ENCODE data around the gene RELCH.
A peak's percentile ranks its signal among the peaks of the same experiment; 100 is the strongest.

Gene RELCH

DNA sequence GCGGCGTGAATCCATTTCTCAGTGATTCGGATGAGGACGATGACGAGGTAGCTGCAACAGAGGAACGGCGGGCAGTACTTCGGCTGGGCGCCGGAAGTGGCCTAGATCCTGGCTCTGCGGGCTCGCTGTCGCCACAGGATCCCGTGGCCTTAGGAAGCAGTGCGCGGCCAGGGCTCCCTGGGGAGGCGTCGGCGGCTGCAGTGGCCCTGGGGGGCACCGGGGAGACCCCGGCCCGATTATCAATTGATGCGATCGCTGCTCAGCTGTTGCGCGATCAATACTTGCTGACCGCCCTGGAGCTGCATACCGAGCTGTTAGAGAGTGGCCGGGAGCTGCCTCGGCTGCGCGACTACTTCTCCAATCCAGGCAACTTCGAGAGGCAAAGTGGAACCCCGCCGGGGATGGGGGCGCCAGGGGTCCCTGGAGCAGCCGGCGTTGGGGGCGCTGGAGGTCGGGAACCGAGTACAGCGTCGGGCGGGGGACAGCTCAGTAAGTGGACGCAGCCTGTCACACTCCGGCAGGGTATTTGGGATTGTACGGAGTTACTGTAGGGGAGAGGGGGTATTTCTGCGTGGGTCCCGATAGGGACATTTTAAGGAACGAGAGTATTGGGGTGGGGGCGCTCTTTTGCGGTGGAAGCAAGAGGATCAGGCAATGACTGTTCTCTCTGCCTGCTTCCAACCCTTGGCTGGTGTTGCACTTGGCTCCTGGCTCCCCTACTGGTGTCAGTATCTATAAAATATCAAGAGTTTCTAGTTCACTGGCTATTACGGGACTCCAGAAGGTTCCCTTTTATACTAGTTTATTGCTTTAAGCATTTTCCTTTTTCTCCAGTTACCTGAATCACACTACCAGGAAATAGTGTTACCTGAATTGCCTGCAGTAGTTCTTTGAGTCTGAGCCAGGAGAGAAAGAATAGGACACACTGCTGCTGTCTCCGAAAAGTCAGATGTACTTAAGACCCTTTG, 772 bp downstream of the RELCH start:
- DNase-seq: peak; percentile 53

DNA sequence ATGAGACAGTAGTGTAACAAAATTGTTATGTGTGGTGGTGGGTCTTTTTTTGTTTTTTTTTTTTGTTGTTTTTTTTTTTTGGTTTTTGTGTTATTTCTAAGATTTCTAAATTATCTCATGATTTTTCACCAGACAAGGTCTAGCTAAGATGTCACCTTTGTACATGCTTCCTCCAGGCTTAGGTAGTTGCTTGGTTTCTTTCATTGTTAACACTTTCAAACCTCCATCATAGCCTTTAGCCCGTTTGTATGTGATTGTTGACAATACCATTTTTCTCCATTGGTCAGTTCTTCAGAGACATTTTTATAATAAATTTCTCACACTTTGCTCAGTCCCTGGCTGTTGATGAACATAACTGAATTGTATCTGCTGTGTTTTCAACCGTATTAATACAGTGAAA, 2.2 kb downstream of the RELCH start:
- no peak for DNase-seq

DNA sequence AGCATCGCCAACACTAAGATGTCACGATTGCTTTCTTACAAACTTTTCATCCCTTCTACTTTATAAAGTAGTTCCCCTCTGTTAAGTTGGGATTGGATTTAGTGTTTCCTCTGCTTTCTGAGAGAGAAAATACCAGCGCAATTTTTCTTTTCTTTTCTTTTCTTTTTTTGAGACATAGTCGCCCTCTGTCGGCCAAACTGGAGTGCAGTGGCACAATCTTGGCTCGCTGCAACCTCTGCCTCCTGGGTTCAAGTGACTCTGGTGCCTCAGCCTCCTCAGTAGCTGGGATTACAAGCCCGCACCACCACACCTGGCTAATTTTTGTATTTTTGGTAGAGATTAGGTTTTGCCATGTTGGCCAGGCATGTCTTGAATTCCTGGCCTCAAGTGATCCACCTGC, 9.0 kb downstream of the RELCH start:
- DNase-seq: no peak

DNA sequence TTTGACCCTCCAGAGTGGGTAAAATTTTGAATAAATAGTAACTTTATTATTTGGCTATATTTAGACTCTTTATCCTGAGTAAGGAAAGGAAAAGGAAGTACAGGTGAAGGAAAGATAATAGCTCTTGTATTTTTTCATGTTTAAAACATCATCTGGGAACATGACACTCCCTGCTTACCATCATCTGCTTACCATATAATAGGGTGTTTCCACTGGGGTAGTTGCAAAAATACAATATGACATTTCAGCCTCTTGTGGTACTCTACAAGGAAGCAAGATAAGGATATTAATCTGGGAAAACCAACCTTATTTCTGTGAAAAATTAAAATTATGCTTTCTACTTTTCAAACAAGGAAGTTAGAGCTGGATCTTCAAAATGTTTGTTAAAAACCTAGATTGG, 9.9 kb downstream of the RELCH start:
- DNase-seq: no peak

DNA sequence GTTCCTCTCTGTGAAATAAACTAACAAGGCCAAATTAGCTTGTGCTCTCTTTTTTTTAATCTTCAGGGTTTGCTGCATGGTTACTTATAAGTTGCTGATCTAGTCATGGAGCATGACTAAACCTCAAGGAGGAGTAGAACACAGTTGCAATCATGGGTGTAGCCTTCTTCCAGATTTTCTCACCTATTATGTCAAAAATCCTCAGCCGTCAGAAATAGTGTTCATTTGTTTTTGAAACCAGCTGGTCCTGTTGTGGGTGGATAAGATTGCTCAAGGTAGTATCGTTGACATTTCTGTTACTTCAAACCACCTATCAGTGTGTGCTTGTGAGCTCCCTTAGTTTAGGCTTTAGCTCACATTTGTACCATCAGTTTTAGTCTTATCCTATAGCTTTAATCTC, 11.2 kb downstream of the RELCH start:
- no peak for DNase-seq

DNA sequence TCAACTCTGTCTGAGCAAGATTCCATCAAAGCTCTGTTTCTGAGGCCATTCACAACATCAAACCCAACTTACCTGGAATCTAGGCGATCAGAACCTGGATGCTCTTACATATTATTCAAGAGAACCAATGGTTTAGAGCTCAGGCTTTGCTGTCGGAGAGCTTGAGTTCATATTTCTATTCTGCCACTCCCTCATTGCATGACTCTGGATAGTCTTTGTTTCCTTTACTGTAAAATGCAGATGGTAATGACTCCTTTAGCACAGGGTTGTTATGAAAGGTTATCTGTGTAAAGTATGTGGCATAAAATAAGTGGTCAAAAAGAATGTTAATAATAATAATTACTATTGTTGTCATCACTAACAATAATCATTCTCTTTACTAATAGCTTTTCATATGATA, 12.6 kb downstream of the RELCH start:
- DNase-seq: no peak

DNA sequence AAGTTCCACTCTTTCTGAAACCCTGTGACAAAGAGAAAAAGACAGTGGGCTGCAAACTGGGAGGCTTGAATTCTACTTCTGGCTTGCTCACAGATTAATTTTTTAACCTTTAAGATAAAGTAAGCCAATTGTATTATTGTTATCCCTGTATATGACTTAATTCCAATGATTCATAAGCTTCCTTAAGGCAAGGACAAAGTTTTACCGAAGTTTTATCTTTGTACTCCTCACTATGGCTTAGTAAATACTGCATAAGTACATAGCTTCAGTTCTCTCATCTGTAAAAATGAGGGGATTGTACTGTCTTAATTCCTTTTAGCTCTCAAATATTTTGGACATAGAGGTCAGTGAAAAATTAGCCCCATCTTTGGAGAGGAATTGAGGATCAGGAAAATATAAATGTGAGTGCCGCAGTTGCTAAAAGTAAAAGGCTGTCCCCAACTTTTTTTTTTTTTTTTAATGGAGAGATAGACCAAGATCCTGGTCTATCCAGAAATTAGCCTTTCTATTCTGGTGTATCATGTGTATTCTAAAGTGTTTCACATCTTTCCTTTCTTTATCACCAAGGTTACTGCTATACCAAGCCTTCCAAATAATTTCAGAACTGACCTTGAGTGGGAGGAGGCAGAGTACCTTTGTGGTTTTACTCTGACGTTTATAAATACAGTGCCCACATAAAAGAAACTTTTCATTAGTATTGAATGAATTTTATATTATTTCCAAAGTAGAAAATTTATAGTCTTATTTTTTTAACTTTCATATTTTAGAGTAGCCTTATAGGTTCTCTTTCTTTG, 13.3 kb downstream of the RELCH start:
- no peak for DNase-seq

DNA sequence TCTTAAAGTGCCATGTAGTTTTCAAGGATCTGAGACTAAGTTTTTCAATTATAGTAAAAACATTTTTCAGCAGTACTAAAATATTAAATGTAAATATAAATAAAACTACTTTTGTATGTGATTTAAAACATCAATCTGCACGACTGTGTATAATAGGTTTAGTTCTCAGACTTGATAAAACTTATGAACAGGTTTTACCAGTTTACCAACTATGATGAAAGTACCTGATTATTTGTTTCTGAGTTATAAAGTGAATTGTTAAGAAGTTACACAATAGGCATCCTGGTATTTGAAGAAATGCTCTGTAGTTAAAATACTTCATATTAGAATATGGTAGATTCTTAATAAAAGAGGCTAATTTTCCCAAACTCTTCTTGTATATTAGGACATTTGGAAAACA, 14.8 kb downstream of the RELCH start:
- no peak for DNase-seq

DNA sequence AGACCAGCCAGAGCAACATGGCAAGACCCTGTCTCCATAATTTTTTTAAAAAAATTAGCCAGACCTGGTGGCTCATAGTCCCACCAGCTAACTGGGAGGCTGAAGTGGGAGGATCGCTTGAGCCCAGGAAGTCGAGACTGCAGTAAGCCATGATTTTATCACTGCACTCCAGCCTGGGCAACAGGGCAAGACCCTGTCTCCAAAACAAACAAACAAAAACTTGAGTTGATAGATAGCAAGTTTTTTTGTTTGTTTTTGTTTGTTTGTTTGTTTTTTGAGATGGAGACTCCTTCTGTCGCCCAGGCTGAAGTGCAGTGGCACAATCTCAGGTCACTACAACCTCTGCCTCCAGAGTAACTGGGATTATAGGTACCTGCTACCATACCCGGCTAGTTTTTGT, 18.8 kb downstream of the RELCH start:
- no peak for DNase-seq

DNA sequence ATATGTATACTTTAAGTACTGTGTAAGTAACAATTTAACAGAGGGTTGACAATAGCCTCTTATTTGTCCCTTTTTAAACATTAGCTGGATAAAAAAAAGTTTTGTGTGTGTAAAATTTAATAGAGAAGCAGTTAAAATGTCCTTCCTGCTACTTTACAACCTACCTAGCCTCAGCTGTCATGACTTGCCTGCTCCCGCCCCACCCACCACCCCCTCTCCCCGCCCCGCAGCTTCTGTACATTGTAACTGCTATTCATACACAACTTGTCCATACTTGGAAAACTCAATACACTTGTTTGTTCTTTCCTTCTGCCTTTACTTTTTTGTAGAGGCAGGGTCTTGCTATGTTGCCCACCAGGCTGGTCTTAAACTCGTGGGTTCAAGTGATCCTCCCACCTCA, 19.5 kb downstream of the RELCH start:
- DNase-seq: no peak

DNA sequence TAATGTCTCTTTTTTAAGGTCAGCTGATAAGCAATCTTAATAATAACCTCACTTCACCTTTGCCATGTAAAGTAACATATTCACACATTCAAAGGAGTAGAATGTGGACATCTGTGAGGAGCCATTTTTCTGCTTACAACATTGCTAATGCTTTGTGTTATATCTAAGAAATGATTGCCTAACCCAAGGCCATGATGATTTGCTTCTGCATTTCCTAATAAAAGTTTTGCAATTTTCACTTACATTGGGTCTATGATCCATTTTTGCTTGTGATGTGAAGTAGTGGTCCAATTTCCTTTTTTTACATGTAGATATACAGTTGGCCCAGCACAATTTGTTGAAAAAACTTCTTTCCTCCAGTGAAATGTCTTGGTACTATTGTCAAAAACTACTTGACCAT, 22.0 kb downstream of the RELCH start:
- DNase-seq: peak; percentile 42

DNA sequence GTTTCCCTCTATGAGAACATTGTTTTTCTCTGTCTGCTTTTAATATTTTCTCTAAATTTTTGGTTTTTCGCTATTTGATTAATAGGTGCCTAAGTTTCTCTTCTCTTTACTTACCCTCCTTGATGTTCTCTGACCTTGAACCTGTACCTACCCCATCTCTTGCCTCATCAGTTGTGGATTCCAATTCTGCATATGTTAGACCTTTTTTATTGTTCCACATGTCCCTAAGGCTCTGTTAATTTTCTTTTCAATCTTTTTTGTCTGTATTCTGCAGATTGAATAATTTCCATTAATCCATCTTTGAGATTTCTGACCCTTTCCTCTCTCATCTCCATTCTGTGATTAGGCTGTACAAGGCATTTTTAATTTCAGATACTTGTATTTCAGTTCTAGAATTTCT, 23.1 kb downstream of the RELCH start:
- no peak for DNase-seq

DNA sequence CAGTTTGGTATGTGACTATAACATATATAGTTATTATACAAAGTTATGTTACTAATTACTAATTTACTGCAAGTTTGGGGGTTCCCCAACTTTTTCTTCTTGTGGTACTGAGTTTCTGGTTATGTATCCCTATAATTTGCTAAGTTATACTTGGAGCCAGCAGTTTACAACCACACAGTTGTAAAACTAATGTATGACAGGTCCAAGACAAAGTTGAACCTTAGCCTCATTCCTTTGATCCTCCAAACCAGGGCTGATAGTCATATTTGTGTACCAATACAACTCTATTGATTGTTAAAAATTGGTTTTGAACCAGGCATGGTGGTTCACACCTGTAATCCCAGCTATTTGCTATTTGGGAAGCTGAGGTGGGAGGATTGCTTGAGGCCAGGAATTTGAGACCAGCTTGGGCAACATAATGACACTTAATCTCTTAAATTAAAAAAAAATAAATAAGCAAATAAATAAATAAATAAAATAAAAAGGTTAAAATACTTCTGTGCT, 24.3 kb downstream of the RELCH start:
- DNase-seq: no peak

DNA sequence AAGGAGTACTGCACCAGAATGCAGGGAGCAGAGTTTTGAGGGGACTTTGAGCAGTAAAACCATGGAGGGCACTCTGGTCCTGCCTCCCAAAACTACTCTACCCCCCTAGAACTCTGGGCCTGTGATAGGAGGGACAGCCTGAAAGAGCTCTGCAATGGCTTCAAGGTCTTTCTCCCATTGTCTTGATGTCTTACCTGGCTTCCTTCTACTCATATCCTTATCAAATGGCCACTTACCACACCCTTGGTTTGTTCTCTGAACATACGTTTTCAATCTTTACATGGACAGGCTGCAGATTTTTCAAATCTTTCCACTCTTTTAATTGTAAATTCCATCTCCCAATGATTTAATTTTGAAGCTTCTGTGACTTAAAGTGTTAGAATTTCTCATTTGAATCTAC, 27.7 kb downstream of the RELCH start:
- DNase-seq: no peak

DNA sequence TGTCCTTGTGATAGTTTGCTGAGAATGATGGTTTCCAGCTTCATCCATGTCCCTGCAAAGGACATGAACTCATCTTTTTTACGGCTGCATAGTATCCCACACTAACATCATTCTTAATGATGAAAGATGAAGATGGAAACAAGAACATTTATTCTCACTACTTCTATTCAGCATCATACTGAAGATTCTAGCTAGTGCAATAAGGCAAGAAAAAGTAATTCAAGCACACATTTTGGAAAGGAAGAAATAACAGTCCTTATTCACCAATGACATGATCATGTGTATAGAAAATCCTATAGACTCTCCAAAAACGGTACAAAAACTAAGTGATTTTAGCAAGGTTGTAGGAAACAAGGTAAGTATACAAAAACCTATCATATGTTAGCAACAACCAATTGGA, 37.2 kb downstream of the RELCH start:
- DNase-seq: no peak

DNA sequence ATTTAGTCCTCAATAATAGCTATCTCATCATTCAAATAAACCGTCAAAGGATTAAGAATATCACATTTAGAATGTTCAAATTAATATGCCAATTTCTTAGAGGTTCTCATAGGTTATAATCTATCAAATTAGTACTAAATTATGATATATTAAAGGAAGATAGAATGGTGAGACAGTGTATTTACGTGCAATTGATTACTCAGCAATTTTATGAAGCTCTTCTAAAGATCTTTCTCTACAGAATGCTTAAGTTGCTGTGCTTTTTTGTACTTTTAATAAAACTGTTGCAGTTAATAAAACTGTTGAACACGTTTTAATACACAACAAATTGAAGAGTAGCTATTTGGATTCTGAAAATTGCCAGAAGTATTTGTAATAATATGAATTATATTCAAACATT, 39.0 kb downstream of the RELCH start:
- no peak for DNase-seq

DNA sequence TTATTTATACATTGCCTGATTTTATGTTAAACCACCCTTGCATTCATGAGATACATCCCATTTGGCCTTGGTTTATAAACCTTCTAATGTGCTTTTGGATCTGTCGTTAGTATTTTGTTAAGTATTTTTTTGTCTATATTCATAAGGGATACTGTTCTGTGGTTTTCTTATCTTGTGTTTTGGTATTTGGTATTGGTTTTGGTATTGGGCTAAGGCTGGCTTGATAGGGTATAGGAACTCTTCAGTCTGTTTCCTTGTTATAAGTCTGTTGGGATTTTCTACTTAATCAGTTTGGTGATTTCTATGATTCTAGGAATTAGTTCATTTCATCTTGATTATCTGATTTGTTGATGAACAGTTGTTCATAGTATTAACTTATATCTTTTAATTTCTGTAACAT, 49.2 kb downstream of the RELCH start:
- no peak for DNase-seq

DNA sequence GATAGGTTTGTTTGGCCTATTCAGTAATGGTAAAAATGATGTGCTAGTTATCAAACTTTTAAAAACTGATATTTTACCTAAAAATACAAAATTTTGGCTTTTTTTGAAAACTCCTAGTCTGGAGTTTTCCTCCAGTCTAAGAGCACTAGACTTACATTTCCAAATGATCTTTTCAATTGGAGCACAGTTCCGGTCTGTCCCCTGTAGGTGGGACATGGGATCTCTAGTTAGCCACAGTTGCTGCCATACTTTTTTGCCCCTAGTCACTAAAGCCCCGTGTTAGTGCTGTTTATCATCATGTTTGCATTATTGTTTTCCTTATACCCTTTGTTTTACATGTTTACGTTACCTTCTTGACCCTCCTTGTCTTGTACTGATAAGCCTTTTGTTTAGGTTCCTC, 52.4 kb downstream of the RELCH start:
- DNase-seq: no peak

DNA sequence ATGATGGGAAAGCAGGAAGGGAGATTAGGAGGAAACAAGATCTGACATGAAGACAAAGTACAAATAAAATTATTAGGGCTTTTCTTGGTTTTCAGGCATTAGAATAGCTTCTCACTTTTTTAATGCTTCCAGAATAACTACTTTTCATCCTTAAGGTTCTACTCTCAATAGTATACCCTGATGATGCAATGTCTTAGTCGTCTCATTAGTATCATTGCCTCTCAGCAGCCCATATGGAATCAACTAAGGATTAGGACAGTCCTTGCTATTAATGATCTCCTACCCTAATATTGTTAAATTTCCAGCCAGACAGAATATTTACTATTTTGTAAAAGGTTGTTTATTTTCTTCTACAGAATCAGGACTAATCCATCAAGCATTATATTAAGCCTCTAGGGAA, 55.9 kb downstream of the RELCH start:
- no peak for DNase-seq

DNA sequence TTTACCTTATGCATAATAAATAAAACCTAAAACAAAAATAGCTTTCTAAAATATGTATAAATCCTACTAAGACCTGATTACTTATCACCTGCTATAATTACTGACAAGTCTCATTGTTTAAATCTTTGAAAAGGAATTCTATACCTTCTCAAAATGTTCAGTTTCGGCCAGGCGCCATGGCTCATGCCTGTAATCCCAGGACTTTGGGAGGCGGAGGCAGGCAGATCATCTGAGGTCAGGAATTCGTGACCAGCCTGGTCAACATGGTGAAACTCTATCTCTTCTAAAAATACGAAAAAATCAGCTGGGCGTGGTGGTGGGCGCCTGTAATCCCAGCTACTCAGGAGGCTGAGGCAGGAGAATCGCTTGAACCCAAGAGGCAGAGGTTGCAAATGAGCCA, 58.1 kb downstream of the RELCH start:
- no peak for DNase-seq

DNA sequence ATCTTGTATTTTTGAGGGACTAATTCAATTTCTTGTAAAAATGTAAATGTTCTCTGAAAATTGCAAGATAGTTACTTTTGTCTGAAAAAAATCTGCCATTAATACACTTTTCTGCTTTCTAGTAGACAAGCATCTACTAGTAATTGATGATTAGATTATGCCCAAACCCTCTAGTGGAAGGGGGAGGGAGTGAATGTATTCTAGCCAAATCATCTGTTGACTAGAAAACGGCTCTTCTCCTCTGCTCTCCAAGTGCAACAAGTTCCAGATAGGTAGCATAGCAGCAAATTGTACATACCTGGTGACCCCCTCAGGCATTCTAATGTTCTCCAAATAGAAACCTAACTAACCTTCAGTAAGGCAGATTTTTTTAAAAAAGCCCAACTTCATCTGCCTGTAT, 58.6 kb downstream of the RELCH start:
- no peak for DNase-seq

DNA sequence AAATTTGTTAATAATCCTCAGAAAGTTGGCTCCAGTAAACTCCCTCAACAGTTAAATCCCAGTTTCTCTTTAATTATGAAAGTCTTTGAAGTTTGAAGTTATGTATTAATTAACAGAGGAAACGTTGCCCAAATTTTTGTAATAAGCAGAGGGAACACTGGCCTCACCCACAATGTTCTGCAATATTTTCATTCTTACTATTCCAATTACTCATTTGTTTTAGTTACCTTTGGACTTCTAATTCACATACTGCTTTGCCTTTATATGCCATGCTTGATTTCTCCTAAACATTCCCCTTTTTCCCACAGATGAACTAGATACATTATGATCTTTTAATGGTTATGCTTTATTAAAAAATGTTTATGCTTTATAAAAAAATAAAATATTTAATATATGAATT, 61.3 kb downstream of the RELCH start:
- no peak for DNase-seq

DNA sequence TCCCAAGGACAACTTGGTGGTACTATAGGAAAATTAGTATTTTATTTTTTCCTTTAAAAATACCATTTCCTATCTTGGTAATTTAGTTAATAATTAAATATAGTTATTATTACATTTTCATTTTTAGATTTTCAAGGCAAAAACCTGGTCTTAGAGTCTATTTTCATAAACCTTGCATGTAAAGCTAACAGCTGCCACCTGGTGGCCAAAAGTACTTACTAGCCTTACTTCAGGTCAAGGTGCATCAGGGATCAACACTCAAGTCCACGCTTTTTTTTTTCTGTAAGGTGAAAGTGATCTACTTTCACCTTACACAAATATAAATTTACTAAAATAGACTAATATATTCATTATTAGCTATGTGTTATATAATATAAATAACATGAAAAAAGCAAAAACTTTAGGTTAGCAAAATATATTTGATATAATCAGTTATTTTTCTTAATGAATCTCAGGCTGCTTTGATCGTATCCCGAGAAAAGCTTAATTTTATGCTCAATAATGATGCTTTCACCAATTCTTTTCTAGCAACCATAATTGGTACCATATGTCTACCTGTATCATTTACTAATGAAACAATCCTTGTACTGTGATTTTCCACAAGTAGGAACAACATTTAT, 62.5 kb downstream of the RELCH start:
- peak; percentile 51 for DNase-seq

DNA sequence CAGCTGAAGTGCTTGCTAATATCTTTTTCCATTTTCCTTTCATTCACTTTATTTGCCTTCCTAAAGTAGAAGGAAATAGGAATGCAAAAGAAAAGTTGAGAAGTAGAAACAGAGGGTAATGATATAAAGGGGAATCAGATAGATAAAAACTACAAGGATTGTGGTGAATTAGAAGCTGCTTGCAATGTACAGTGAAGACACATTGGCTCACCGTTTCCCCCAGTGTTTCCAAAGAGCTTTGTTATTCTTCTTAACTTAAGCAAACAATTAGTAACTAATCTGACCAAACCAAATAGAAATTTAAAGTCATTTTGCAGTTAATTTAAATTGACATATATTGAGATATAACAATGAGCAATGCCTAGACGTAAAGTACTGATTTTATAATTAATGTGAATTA, 63.4 kb downstream of the RELCH start:
- no peak for DNase-seq

All from MV-4-11 (cell line).